Nephron (organoid): ENCODE data around the gene CD320.

Source experiments
- H3K27ac Mint-ChIP-seq, 3 experiments: 2 replicates each; pipeline ENCODE4 v1.8.0; 2020; ENCODE audit warnings: mixed read lengths in 3 of 3, mild to moderate bottlenecking in 2 of 3, moderate library complexity in 1 of 3
- H3K27me3 Mint-ChIP-seq: 2 replicates; pipeline ENCODE4 v1.8.0; 2021; ENCODE audit warnings: low read depth, mild to moderate bottlenecking, moderate library complexity, mixed read lengths
- H3K36me3 Mint-ChIP-seq: 2 replicates; pipeline ENCODE4 v1.8.0; 2020; ENCODE audit warnings: low read depth, mixed read lengths
- H3K4me1 Mint-ChIP-seq: 2 replicates; pipeline ENCODE4 v1.8.0; 2020; ENCODE audit warnings: mixed read lengths
- H3K4me3 Mint-ChIP-seq, 3 experiments: 2 replicates each; pipeline ENCODE4 v1.8.0; 2020; ENCODE audit warnings: mild to moderate bottlenecking in 3 of 3, mixed read lengths in 3 of 3, moderate library complexity in 2 of 3
- H3K9me3 Mint-ChIP-seq: 2 replicates; pipeline ENCODE4 v1.8.0; 2020; ENCODE audit warnings: mixed read lengths
- CTCF ChIP-seq, 3 experiments: fragments of 200-600 bp; sonication (generic); IDR thresholded peaks; one replicate each; pipeline ENCODE4 v1.5.0; 2021; ENCODE audit warnings: antibody characterized with exemption in 3 of 3; ENCODE audit not compliant: unreplicated experiment in 3 of 3

Gene CD320

GRCh38 chr19:8262431-8262830, 45.7 kb downstream of the CD320 start:
- H3K4me1 Mint-ChIP-seq: peaks cover 4% of the 10 kb centered on the region
- H3K27me3 Mint-ChIP-seq: no peaks in the 10 kb centered on the region
- no peak overlapping the region for H3K4me3 Mint-ChIP-seq
- H3K9me3 Mint-ChIP-seq: no peaks in the 10 kb centered on the region
- no peak for TF ChIP-seq CTCF (IDR thresholded peaks at IDR 0.05; ENCODE audit: unreplicated experiment in 3 of 3)
- H3K36me3 Mint-ChIP-seq: peaks cover 23% of the 10 kb centered on the region
- H3K27ac Mint-ChIP-seq: no peak overlapping the region

- Mint-ChIP-seq H3K27me3 (no peaks in the 10 kb centered on the region), H3K36me3 (peaks cover 28% of the 10 kb centered on the region), H3K9me3 (no peaks in the 10 kb centered on the region), H3K4me1 (peaks cover 4% of the 10 kb centered on the region), H3K27ac (no peak overlapping the region), H3K4me3 (no peak overlapping the region)
- no peak for TF ChIP-seq CTCF (IDR thresholded peaks at IDR 0.05; ENCODE audit: unreplicated experiment in 3 of 3)
Observed at GRCh38 chr19:8261881-8262280, 46.3 kb downstream of the CD320 start.

GRCh38 chr19:8261347-8261746, 46.8 kb downstream of the CD320 start:
- Mint-ChIP-seq H3K36me3 (peaks cover 29% of the 10 kb centered on the region), H3K27ac (no peak overlapping the region), H3K4me3 (no peak overlapping the region), H3K9me3 (no peaks in the 10 kb centered on the region), H3K27me3 (no peaks in the 10 kb centered on the region), H3K4me1 (peaks cover 4% of the 10 kb centered on the region)
- TF ChIP-seq CTCF (IDR thresholded peaks at IDR 0.05; ENCODE audit: unreplicated experiment in 3 of 3): no peak

DNA sequence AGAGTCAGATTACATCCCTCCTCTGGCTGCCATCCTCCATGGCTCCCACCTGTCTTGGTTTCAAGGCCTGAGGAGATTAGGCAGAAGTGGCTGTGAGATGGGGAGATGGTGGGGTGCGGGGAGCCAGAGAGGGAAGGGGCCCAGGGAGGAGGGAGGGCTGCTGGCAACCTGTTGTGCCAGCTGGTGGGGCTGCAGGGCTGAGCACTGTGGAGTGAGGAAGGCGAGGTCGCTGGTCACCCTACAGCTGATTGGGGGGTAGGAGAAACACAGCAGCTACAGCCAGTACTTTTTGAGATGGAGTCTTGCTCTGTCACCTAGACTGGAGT, 48.3 kb downstream of the CD320 start:
- H3K9me3 Mint-ChIP-seq: no peaks in the 10 kb centered on the region
- peaks cover 4% of the 10 kb centered on the region for H3K4me1 Mint-ChIP-seq
- H3K4me3 Mint-ChIP-seq: no peak overlapping the region
- no peak overlapping the region for H3K27ac Mint-ChIP-seq
- no peak for TF ChIP-seq CTCF (IDR thresholded peaks at IDR 0.05; ENCODE audit: unreplicated experiment in 3 of 3)
- H3K36me3 Mint-ChIP-seq: peaks cover 35% of the 10 kb centered on the region
- H3K27me3 Mint-ChIP-seq: no peaks in the 10 kb centered on the region

DNA sequence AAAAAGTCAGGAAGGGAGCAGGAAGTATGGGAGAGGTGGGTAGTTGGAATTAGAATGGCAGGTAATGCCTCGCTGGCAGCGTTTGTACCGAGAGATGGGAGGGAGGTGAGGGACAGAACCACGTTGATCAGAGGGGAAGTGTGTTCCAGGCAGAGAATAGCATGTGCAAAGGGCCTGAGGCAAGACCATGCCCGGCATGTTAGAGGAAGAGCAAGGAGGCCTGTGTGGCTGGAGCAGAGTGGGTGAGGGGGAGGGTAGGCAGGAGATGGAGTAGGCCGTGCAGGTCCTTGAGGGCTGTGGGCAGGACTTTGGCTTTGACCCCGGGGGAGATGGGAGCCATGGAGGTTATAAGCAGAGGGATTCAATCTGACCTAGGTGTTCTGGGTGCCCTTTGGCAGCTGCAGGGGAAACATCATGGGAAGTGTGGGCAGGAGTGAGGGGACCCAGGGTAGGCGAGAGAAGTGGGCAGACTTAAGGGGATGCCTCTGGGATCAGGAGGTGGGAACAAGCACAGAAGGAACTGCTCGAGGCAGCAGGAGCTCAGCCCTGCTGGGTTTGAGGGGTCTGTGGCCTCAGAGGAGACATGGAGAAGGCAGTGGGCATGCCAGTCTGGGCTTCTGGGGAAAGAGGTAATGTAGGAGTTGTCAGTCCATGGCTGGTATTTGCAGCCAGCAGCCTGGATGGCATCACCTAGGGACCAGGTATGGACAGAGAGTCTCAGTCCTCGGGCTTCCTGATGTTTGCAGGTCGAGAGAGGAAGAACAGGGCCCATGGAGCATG, 48.8 kb downstream of the CD320 start:
- TF ChIP-seq CTCF (IDR thresholded peaks at IDR 0.05; ENCODE audit: unreplicated experiment in 3 of 3): no peak
- no peak overlapping the region for H3K4me3 Mint-ChIP-seq
- H3K36me3 Mint-ChIP-seq: peaks cover 35% of the 10 kb centered on the region
- no peak overlapping the region for H3K27ac Mint-ChIP-seq
- H3K27me3 Mint-ChIP-seq: no peaks in the 10 kb centered on the region
- peaks cover 4% of the 10 kb centered on the region for H3K4me1 Mint-ChIP-seq
- H3K9me3 Mint-ChIP-seq: no peaks in the 10 kb centered on the region

- no peak overlapping the region for H3K4me3 Mint-ChIP-seq
- H3K27ac Mint-ChIP-seq: no peak overlapping the region
Observed at GRCh38 chr19:8257052-8257443, 51.1 kb downstream of the CD320 start.

More at GRCh38 chr19:8257052-8257443, 51.1 kb downstream of the CD320 start:
- Mint-ChIP-seq H3K27me3 (no peaks in the 10 kb centered on the region), H3K4me1 (peaks cover 9% of the 10 kb centered on the region), H3K36me3 (peaks cover 30% of the 10 kb centered on the region), H3K9me3 (no peaks in the 10 kb centered on the region)
- TF ChIP-seq CTCF (IDR thresholded peaks at IDR 0.05; ENCODE audit: unreplicated experiment in 3 of 3): no peak
